Fibroblast of lung (primary cell): ENCODE data around the gene EXOC3. TPM values are rescaled to one million over a fixed set of nuclear protein-coding genes. Genes with fewer than 3 reads are reported as not detected.

Experiments used
- DNase-seq, 2 donors: peaks; one replicate each; pipeline versions ENCODE4 v3.0.0 to v3.0.0-alpha.2; 2010; ENCODE audit warnings: low read depth in 2 of 2
- H2AFZ ChIP-seq: 2 replicates; pipeline ENCODE4 v1.5.1; 2012; ENCODE audit warnings: low read length, control low read depth, inconsistent platforms
- H3K27ac ChIP-seq: 2 replicates; pipeline ENCODE4 v1.5.1; 2011; ENCODE audit warnings: low read length, control low read depth; ENCODE audit not compliant: insufficient read depth
- H3K27me3 ChIP-seq: 2 replicates; pipeline ENCODE4 v1.5.1; 2011; ENCODE audit warnings: mild to moderate bottlenecking, low read length; ENCODE audit not compliant: control insufficient read depth, insufficient read depth
- H3K36me3 ChIP-seq: 2 replicates; pipeline ENCODE4 v1.5.1; 2011; ENCODE audit warnings: low read length; ENCODE audit not compliant: control insufficient read depth, insufficient read depth
- H3K4me1 ChIP-seq: 2 replicates; pipeline ENCODE4 v1.5.1; 2011; ENCODE audit warnings: low read length; ENCODE audit not compliant: control insufficient read depth, insufficient read depth; ENCODE audit errors: extremely low read depth
- H3K4me2 ChIP-seq: 2 replicates; pipeline ENCODE4 v1.5.1; 2011; ENCODE audit warnings: low read length, control low read depth; ENCODE audit not compliant: insufficient read depth; ENCODE audit errors: extremely low read depth
- H3K4me3 ChIP-seq, 4 experiments: fragments of 200-600 bp in 1 of 4; sonication (generic) in 1 of 4; replicated peaks in 1 of 4; 2 replicates each; pipeline ENCODE4 v1.5.1; 2011 to 2016; ENCODE audit warnings: low read length in 4 of 4, low read depth in 3 of 4, mild to moderate bottlenecking in 3 of 4, control low read depth in 2 of 4, inconsistent platforms in 1 of 4, mixed read lengths in 1 of 4; ENCODE audit not compliant: insufficient read depth in 1 of 4; ENCODE audit errors: control extremely low read depth in 1 of 4
- H3K79me2 ChIP-seq: 2 replicates; pipeline ENCODE4 v1.5.1; 2012; ENCODE audit warnings: mild to moderate bottlenecking, low read length, inconsistent platforms; ENCODE audit not compliant: control insufficient read depth, insufficient read depth
- H3K9ac ChIP-seq: 2 replicates; pipeline ENCODE4 v1.5.1; 2011; ENCODE audit warnings: mild to moderate bottlenecking, low read length, control low read depth; ENCODE audit not compliant: insufficient read depth
- H3K9me3 ChIP-seq: 2 replicates; pipeline ENCODE4 v1.5.1; 2012; ENCODE audit warnings: low read depth, low read length; ENCODE audit not compliant: control insufficient read depth, insufficient read depth
- H4K20me1 ChIP-seq: 2 replicates; pipeline ENCODE4 v1.5.1; 2011; ENCODE audit warnings: low read length; ENCODE audit not compliant: control insufficient read depth, insufficient read depth; ENCODE audit errors: extremely low read depth
- CTCF ChIP-seq, 2 donors: IDR thresholded peaks in 1 of 2; conservative IDR thresholded peaks in 1 of 2; 1 replicate in 1 of 2; 2 replicates in 1 of 2; pipeline ENCODE4 v1.5.1; 2011 to 2012; ENCODE audit warnings: low read length in 2 of 2, control low read depth in 1 of 2, inconsistent platforms in 1 of 2, low read depth in 1 of 2, mild to moderate bottlenecking in 1 of 2
- EZH2 ChIP-seq: IDR thresholded peaks from 2 replicates; pipeline ENCODE4 v1.5.1; 2012; ENCODE audit warnings: low read length, control low read depth, mild to moderate bottlenecking; ENCODE audit errors: missing control alignments
- polyA plus RNA-seq, 2 donors: library from polyadenylated mRNA; depleted of rRNA in 1 of 2; stranded (reverse) in 1 of 2; unstranded in 1 of 2; fragments of >200 nt; gene quantifications; 2 replicates each; pipeline ENCODE4 v1.2.1, GENCODE V29; 2011 to 2012; ENCODE audit warnings: missing spikeins in 1 of 2
- total RNA-seq: library from RNA; depleted of rRNA; stranded (reverse); fragments of >200 nt; gene quantifications from 2 replicates; pipeline ENCODE4 v1.2.1, GENCODE V29; 2014

Gene EXOC3
- total and polyA plus RNA-seq, 2 donors (not counting 1 experiment from before 2014, with no cell fraction given): 19.9 to 34.5 TPM

DNA sequence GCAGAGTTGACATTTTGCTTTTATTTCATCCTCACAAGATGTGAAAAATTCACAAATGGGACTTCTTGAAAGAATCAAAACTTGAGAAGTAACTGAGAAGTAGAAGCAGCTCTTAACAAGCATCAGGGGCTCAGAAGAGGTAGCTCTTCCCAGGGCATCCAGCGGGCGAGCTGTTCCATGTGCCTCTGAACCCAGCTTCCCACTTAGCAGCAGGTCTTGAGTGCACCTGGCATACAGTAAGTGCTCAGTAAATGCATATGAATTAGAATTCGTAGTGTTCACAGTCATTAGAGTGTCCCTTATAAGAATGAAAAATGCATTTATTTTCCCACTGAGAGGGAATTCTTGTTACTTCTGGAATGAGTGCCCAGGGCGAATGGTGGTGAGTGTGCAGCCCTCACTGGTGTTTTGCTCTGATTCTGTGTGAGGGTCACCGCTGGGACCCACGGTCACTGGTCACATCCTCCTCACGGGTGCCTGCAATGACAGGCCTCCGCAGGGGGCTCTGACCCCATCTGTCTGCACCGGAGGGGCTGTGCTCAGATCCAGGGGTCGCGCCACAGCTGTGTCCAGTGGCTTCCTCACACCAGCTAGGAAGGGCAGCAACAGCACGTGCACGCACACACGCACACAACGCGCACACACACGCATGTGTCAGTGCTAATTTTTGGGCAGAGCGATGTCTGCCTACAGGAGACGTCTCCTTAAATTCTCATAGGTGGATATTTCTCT lies 26.9 kb downstream of the EXOC3 start:
- no peaks in the 10 kb centered on the region for H3K9me3 ChIP-seq
- H4K20me1 ChIP-seq: no peaks in the 10 kb centered on the region
- H3K4me1 ChIP-seq: no peaks in the 10 kb centered on the region
- peaks cover 14% of the 10 kb centered on the region for H3K36me3 ChIP-seq
- TF ChIP-seq CTCF (conservative IDR thresholded peaks at IDR 0.05 in 1 of 2, IDR thresholded peaks at IDR 0.05 in 1 of 2; ENCODE audit: low read depth in 1 of 2, low read length in 2 of 2): no peak
- TF ChIP-seq EZH2: no peak
- no peak overlapping the region for H3K4me2 ChIP-seq
- H3K4me3 ChIP-seq: no peak overlapping the region
- no peak overlapping the region for H3K27ac ChIP-seq
- H3K79me2 ChIP-seq: peaks cover 1% of the 10 kb centered on the region
- H2AFZ ChIP-seq: no peak overlapping the region
- no peaks in the 10 kb centered on the region for H3K27me3 ChIP-seq
- no peak for DNase-seq
- no peak overlapping the region for H3K9ac ChIP-seq

GRCh38 chr5:470961-471749 lies 28.2 kb downstream of the EXOC3 start:
- Histone ChIP-seq H3K4me3 (peak overlapping the region in 1 of 4 experiments; percentile 82), H3K9me3 (no peaks in the 10 kb centered on the region), H4K20me1 (no peaks in the 10 kb centered on the region), H3K36me3 (peaks cover 8% of the 10 kb centered on the region), H3K9ac (no peak overlapping the region), H3K27ac (no peak overlapping the region), H2AFZ (no peak overlapping the region), H3K79me2 (peaks cover 1% of the 10 kb centered on the region), H3K4me1 (no peaks in the 10 kb centered on the region), H3K27me3 (peaks cover 6% of the 10 kb centered on the region), H3K4me2 (peak overlapping the region; percentile 92)
- DNase-seq: no peak
- TF ChIP-seq CTCF (conservative IDR thresholded peaks at IDR 0.05 in 1 of 2, IDR thresholded peaks at IDR 0.05 in 1 of 2; ENCODE audit: low read depth in 1 of 2, low read length in 2 of 2): no peak
- no peak for TF ChIP-seq EZH2

- Histone ChIP-seq H3K4me1 (no peaks in the 10 kb centered on the region), H3K9me3 (no peaks in the 10 kb centered on the region), H2AFZ (no peak overlapping the region), H3K79me2 (peaks cover 1% of the 10 kb centered on the region), H3K27me3 (peaks cover 6% of the 10 kb centered on the region), H3K36me3 (peaks cover 5% of the 10 kb centered on the region), H3K4me2 (peak overlapping the region; percentile 92), H3K27ac (no peak overlapping the region), H3K9ac (peak overlapping the region; percentile 88), H4K20me1 (no peaks in the 10 kb centered on the region), H3K4me3 (peak overlapping the region; percentile 49 to 82 (median 58))
- DNase-seq: no peak
- TF ChIP-seq EZH2 (no peak), CTCF (conservative IDR thresholded peaks at IDR 0.05 in 1 of 2, IDR thresholded peaks at IDR 0.05 in 1 of 2; ENCODE audit: low read depth in 1 of 2, low read length in 2 of 2) (no peak)
Observed at GRCh38 chr5:471750-472058, 28.7 kb downstream of the EXOC3 start.
